ENCODE results near the gene TSEN2. TPM values are rescaled to one million over a fixed set of nuclear protein-coding genes. Genes with fewer than 3 reads are reported as not detected.
A peak's percentile ranks its signal among the peaks of the same experiment; 100 is the strongest.
"Not testable (repeated sequence)": the region's sequence is repeated elsewhere in the genome, so short reads cannot be mapped to it uniquely, and the experiment has no call there.

The TSEN2 gene
- total and polyA plus RNA-seq, 2 of the 13 experiments (the other 11 are each of a cell fraction or from before 2014, with no cell fraction given), result 11.0 to 17.3 TPM

DNA sequence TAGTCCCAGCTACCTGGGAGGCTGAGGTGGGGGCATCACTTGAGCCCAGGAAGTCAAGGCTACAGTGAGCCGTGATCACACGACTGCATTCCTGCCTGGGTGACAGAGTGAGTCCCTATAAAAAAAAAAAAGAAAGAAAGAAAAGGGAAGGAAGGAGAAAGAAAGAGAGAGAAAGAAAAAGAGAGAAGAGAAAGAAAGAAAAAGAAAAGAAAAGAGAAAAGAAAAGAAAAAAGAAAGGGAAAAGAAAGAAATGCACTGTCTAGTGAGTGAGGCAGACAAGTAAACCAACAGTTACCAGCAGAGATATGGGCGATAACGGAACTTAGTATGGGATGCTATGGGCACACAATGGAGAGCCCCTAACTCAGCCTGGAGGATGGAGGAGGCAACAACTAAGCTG, 37.2 kb upstream of the TSEN2 start (continued):
- TF ChIP-seq KDM5B (CRISPR knock-in tag; IDR thresholded peaks at IDR 0.05; ENCODE audit: borderline replicate concordance) (no peak), NFIB (CRISPR knock-in tag; IDR thresholded peaks at IDR 0.05; ENCODE audit: borderline replicate concordance) (no peak), RNF2 (conservative IDR thresholded peaks at IDR 0.05; ENCODE audit: low read depth) (no peak), AKNA (CRISPR knock-in tag; IDR thresholded peaks at IDR 0.05; ENCODE audit: borderline replicate concordance) (no peak), FOSL2 (CRISPR knock-in tag; IDR thresholded peaks at IDR 0.05) (no peak), KMT2B (CRISPR knock-in tag; IDR thresholded peaks at IDR 0.05) (no peak)

GRCh38 chr3:12448404-12449202, 35.7 kb upstream of the TSEN2 start:
- H3K79me2 ChIP-seq (ENCODE audit: insufficient read depth, low read length); in situ Hi-C loops (cut with HindIII; ENCODE audit: extremely low pct_ligation_motif_present, low pct_unique_long_range_greater_than_20kb); H3K27me3 ChIP-seq (ENCODE audit: control insufficient read depth in 1 of 2, insufficient read depth in 2 of 2, low read length in 2 of 2); H4K20me1 ChIP-seq (ENCODE audit: insufficient read depth, low read length); BruUV-seq (replicated peaks); DNase-seq (ENCODE audit: low spot score); ATAC-seq; intact Hi-C loops (cut with micrococcal nuclease; ENCODE audit: unreplicated experiment); H3K4me3 ChIP-seq (replicated peaks in 1 of 3; ENCODE audit: insufficient read depth in 1 of 3, low read depth in 2 of 3, low read length in 3 of 3); FAIRE-seq; H3K9ac ChIP-seq (ENCODE audit: insufficient read depth, low read depth, low read length); POLR2A ChIA-PET; H3K27ac ChIP-seq (ENCODE audit: extremely low read length, insufficient read depth, low read length); H3K4me2 ChIP-seq (ENCODE audit: low read depth, low read length); H3K36me3 ChIP-seq (replicated peaks in 1 of 2; ENCODE audit: control insufficient read depth in 1 of 2, insufficient read depth in 2 of 2, low read length in 2 of 2); H2AFZ ChIP-seq (ENCODE audit: low read length); H3K9me3 ChIP-seq (ENCODE audit: low read length): not testable (repeated sequence)
- CTCF ChIA-PET (ENCODE audit: low intra/inter-chr PET ratio, low total read pairs), result interaction anchor here (1.6 kb wide), 1 partner anchor 314 kb away, joined by 3 read pairs; no protein-coding TSS in a partner anchor
- WGBS (ENCODE audit: low lambda C conversion rate), result 87% methylated on average over 4 of the region's 4 CpGs
- peaks cover 79% of the 10 kb centered on the region for H3K4me1 ChIP-seq (ENCODE audit: insufficient read depth, low read length)
- peak; percentile 47; the same call in 1 of the 2 replicates for TF ChIP-seq SMC3 (IDR thresholded peaks at IDR 0.05; ENCODE audit: low read length)
- peak; percentile 18; the same call in 1 of the 2 replicates for TF ChIP-seq ZNF687 (CRISPR knock-in tag; IDR thresholded peaks at IDR 0.05)
- TF ChIP-seq, protein P1, sequence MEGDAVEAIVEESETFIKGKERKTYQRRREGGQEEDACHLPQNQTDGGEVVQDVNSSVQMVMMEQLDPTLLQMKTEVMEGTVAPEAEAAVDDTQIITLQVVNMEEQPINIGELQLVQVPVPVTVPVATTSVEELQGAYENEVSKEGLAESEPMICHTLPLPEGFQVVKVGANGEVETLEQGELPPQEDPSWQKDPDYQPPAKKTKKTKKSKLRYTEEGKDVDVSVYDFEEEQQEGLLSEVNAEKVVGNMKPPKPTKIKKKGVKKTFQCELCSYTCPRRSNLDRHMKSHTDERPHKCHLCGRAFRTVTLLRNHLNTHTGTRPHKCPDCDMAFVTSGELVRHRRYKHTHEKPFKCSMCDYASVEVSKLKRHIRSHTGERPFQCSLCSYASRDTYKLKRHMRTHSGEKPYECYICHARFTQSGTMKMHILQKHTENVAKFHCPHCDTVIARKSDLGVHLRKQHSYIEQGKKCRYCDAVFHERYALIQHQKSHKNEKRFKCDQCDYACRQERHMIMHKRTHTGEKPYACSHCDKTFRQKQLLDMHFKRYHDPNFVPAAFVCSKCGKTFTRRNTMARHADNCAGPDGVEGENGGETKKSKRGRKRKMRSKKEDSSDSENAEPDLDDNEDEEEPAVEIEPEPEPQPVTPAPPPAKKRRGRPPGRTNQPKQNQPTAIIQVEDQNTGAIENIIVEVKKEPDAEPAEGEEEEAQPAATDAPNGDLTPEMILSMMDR (CRISPR knock-in tag; IDR thresholded peaks at IDR 0.05), result peak; percentile 49
- TF ChIP-seq STAG1 (CRISPR knock-in tag; IDR thresholded peaks at IDR 0.05), result peak; percentile 54
- TF ChIP-seq RAD21 (CRISPR knock-in tag; IDR thresholded peaks at IDR 0.05), result 0 out of 2 replicates have a peak, but pooled peaks have one; percentile 11
